Testis (tissue), 2 donors: ENCODE measurements around the gene CLDN14.

Source experiments
- CTCF ChIP-seq, 3 experiments: fragments of 450-650 bp in 2 of 3; fragments of 200-600 bp in 1 of 3; sonication (generic) in 1 of 3; IDR thresholded peaks; one replicate each; pipeline ENCODE4 v1.5.1; 2016 to 2019; ENCODE audit warnings: antibody characterized with exemption in 3 of 3, mild to moderate bottlenecking in 2 of 3, moderate library complexity in 1 of 3
- POLR2A ChIP-seq: fragments of 450-650 bp; IDR thresholded peaks from one replicate; pipeline ENCODE4 v1.6.1; 2017; ENCODE audit warnings: antibody characterized with exemption, mild to moderate bottlenecking, moderate library complexity

- TF ChIP-seq CTCF (IDR thresholded peaks at IDR 0.05) (no peak), POLR2A (no peak)
Measured at GRCh38 chr21:36451506-36451905, 28.4 kb downstream of the CLDN14 start.
